ENCODE results near the gene CYB561D1.
A peak's percentile ranks its signal among the peaks of the same experiment; 100 is the strongest.

CYB561D1 gene

DNA sequence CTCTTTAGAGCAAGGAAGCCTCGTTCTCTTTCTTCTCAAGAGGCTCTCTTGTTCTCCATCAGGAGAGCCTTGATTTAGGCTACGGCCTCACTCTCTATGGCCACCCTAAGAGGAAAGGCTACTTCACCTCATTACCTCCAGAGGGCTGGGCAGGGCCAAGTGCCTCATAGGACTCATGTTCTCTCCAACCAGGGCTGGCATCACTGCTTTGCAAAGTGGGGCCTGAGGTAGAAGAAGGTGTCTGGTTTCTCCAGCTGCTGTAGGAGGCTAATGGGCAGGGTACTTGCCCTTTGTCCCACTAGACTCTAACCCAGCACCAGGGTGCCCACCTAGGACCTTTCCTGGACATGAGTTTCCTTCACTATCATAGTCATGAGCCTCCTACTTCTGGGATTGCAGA is 12.2 kb upstream of the CYB561D1 start:
- DNase-seq (ENCODE audit: low read depth), result no peak

DNA sequence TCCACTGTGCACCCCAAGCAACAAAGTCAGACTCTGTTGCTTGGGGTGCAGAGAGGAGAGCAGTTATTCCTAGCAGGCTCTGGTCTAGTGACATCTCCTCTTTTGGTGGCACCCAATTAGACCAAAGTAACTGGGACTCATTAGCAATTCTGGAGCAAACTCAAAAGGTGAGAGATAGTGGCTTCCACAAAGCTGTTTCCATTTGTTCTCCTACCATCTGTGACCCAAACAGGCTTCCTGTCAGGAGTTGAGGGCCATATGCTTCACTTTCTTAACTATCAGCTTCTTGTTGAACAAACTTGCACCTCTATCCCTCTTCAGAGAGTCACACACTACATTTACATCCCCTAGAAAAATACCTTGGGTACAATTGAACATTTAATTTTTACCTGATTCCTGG is 11.7 kb upstream of the CYB561D1 start:
- no peak for DNase-seq (ENCODE audit: low read depth)

DNA sequence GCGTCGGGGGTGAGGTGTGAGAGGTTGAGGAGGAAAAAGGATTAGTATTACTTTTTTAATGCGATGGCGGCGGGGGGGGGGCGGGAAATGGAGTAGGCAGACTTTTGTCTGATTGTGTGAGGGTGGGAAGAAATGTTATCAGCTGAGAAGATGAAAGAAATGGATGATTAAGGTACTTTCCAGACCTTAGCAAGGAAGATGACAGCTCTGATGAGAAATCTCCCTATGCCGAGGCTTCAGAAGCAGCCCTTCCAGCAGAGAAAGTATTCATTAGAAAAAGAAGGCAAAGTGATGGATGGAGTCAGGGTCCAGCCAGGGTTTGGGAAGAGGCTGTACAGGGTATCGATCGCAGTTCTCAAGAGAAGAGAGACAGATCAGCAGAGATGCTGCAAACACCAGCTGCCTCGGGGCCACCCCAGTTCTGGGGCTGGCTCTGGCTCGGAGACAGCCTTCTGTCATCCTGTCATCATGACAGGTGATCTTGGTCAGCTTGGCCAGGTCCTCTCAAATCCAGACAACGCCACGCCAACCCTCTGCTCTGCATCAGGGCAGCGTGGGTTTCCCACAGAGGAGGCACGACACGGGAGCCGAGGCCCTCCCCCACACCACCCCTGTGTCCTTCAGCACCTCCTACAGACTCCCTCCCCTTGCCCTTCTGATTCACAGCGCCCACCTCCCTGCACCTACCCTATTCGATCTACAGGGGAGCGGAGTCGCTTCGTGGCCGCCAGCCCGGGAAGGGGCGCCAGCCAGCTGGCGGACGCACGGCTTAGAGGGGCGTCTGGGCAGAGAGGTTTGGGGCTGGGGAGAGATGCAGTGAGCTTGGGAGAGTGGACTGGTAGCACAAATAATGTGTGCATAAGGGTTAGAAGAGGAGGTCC is 10.9 kb upstream of the CYB561D1 start:
- no peak for DNase-seq (ENCODE audit: low read depth)

GRCh38 chr1:109483672-109484518 is 10.0 kb upstream of the CYB561D1 start, which contains the start of gene ATXN7L2:
TSS of gene ATXN7L2 (plus strand) at chr1:109483905. CDS start at chr1:109483954, 49 bp downstream.
- peak; percentile 83 for DNase-seq (ENCODE audit: low read depth)

- DNase-seq (ENCODE audit: low read depth), result no peak
Measured at GRCh38 chr1:109484519-109484975, 9.3 kb upstream of the CYB561D1 start.

DNA sequence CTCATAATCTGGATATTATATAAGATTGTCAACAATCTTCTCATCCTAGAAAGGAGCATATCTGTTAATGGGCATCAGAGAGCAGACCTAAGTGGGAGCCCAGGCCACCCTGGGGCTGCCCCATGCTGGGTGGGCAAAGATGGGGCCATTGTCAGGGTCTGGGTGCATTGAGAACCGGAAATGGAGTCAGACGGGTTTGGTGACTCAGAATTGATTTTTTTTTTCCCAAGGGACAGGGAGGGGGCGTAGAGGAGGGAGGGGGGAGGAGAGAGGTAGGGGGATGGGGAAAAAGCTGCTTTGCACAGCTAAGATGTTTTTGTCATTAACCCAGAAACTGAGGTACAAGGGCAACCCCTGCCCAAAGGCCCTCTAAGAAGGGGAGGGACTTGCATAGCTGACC is 8.9 kb upstream of the CYB561D1 start:
- no peak for DNase-seq (ENCODE audit: low read depth)

GRCh38 chr1:109487261-109487660 is 6.6 kb upstream of the CYB561D1 start:
- no peak for DNase-seq (ENCODE audit: low read depth)

- DNase-seq (ENCODE audit: low read depth), result no peak
Measured at GRCh38 chr1:109488201-109488600, 5.7 kb upstream of the CYB561D1 start.

DNA sequence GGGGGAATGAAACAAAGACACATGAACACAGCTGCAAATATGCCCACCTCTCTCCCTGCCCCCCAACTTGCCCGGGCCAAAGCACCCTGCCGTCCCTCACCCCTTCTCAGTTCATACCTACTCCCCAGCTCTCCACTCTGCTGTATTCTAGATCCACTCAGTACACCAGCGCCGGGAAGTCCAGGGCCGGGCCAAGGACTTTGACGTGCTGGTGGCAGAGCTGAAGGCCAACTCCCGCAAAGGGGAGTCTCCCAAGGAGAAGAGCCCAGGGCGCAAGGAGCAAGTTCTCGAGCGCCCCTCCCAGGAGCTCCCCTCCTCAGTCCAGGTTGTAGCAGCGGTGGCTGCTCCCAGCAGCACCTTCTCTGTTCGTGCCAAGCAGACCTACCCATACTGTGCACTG is 5.2 kb upstream of the CYB561D1 start:
- no peak for DNase-seq (ENCODE audit: low read depth)

GRCh38 chr1:109490029-109490933 is 3.6 kb upstream of the CYB561D1 start:
- peak; percentile 44 for DNase-seq (ENCODE audit: low read depth)

DNA sequence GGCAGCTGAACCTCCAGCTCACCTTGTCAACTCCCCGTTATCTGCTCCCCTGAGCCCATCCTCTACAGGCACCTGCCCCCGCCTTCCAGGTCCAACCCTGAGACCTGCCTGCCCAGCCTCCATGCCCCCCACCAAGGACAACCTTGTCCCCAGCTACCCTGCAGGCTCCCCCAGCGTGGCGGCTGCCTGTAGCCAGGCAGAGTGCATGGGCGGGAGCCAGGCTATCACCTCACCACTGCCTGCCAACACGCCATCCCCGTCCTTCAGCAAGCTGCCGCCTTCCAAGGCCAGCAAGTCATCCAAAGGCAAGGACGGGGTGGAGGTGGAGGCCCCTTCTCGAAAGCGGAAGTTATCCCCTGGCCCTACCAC is 3.0 kb upstream of the CYB561D1 start:
- no peak for DNase-seq (ENCODE audit: low read depth)

- no peak for DNase-seq (ENCODE audit: low read depth)
Measured at GRCh38 chr1:109491372-109491771, 2.5 kb upstream of the CYB561D1 start.

DNA sequence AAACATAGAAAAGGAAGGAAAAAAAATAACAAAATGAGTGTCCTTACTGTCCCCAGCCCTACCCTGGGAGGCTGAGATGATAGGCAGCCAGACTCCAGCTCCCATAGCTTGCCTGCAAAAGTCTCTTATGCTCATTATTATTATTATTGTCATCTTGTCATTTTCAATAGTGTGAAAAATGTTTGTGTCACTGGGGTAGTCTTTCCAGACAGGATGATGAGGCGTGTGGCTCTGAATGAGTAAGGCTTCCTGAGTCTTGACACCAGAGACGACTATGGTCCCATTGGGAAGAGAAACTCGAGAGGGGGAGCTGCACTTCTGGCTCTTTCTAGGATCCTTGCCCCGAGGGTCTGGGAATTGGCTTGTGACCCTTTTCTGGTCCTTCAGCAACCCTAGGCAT is 1.1 kb upstream of the CYB561D1 start:
- DNase-seq (ENCODE audit: low read depth), result no peak

GRCh38 chr1:109493227-109493626 is 667 bp upstream of the CYB561D1 start:
- no peak for DNase-seq (ENCODE audit: low read depth)

DNA sequence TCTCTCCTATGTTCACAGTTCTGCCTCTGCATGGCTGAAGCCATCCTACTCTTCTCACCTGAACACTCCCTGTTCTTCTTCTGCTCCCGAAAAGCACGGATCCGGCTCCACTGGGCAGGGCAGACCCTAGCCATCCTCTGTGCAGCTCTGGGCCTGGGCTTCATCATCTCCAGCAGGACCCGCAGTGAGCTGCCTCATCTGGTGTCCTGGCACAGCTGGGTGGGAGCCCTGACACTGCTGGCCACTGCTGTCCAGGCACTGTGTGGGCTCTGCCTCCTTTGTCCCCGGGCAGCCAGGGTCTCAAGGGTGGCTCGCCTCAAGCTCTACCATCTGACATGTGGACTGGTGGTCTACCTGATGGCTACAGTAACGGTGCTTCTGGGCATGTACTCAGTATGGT is 1.8 kb downstream of the CYB561D1 start:
- no peak for DNase-seq (ENCODE audit: low read depth)

DNA sequence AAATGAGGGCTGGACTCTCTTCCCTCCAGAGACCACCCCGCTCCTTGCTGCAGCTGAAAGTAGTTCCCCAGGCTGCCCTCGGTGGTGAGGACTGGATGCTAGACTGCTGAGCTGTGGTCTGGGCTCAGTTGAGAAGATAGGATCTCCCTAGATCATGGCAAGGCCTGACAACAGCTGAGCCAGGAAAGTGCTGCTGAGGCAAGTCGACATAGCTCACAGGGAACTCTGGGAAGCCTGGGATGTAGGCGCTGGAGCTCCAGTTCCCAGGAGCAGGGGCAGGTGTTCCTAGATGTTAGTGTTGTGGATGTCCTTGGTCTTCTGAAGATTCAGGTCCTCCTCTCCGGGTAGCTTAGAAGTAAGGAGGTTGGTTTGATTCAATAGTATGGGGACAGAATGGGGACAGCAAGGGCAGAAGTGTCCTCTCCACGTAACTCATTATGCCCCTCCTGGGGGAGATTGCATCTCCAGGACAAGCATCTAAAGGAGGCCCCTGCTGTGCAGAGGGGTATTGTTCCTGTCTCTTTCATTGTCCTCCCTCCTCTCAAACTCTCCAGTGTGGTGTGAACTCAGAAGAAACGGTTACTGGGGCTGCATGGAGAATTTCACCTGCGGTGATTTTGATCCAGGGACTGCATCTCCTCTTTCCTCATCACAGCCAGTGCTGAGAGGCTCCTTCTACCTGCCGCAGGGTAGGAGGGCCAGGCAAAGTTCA is 3.7 kb downstream of the CYB561D1 start:
- DNase-seq (ENCODE audit: low read depth), result no peak

DNA sequence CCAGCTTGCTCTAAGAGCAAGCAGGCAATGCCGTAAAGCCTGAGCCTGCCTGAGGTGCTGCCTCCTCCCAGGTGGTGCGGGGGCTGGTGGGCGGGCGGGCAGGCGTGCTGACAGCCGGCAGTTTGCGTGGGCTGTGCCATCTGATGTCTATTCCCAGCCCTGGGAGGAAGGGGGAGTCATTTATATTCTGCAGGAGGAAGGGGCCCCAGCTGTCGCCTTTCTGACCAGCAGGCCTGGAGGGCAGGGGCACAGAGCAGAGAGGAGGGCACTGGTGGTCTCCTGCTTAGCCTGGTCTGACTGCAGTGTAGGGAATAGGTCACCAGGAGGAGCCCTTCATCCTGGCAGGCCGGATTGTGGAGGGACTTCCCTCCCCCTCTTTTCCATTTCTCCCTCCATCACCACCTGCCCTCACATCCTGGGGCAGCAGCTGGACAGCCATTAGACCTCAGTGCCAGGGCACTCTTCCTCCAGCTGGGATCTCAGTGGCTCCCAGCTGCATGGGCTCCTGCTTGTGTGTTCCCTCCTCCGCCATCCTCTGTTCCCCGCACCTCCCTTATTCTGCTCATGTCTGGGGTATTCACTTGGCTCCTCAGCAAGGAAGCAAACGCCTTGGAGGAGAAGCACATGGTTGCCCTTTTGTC is 4.4 kb downstream of the CYB561D1 start:
- no peak for DNase-seq (ENCODE audit: low read depth)

DNA sequence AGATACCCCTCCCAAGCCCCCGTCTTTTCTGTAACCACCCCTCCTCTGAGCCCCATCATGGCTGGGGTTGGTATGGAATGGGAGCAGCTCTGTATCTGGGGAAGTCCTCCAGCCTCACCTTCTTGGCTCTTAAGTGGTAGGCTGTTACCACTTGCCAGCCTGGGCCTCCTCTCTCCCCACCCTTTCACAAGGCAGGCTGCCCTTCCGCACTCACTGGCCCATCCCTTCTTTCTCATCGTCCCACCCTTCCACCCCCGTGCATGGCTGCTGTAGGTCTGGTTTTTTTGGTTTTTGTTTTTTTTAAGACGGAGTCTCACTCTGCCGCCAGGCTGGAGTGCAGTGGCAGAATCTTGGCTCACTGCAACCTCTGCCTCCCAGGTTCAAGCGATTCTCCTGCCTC is 5.2 kb downstream of the CYB561D1 start:
- no peak for DNase-seq (ENCODE audit: low read depth)

GRCh38 chr1:109499661-109500536 is 6.0 kb downstream of the CYB561D1 start:
- no peak for DNase-seq (ENCODE audit: low read depth)

GRCh38 chr1:109500941-109501381 is 7.1 kb downstream of the CYB561D1 start:
- DNase-seq (ENCODE audit: low read depth), result no peak
